HG02642 (cell line): ENCODE data around the gene FILIP1L.

Experiments
- ATAC-seq: cut with Tn5 transposase; IDR thresholded peaks from one replicate; pipeline ENCODE4 v1.9.1; 2021; ENCODE audit warnings: mild to moderate bottlenecking; ENCODE audit not compliant: unreplicated experiment, poor library complexity

Gene FILIP1L

GRCh38 chr3:99834211-99834957 lies 279.9 kb downstream of the FILIP1L start:
- ATAC-seq = no peak

- no peak for ATAC-seq
Observed at GRCh38 chr3:99833617-99834205, 280.6 kb downstream of the FILIP1L start.

DNA sequence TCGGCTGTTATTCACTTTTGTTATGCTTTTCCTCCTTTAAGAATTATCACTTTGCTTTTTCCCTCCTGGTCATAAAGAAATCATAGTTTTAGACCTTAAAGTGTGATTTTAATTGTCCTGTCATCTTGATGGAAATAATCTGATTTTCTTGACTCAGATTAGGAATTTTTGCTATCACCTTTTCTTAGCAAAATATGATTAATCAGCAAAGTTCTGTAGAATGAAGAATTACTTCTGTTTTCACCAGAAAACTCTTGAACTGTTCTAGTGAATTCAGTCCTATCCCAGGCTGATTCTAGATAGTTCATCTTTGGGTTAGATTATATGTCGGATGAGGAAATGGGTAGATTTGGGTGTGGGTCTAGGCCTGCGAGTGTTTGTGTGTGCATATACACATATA lies 284.5 kb downstream of the FILIP1L start:
- no peak for ATAC-seq

DNA sequence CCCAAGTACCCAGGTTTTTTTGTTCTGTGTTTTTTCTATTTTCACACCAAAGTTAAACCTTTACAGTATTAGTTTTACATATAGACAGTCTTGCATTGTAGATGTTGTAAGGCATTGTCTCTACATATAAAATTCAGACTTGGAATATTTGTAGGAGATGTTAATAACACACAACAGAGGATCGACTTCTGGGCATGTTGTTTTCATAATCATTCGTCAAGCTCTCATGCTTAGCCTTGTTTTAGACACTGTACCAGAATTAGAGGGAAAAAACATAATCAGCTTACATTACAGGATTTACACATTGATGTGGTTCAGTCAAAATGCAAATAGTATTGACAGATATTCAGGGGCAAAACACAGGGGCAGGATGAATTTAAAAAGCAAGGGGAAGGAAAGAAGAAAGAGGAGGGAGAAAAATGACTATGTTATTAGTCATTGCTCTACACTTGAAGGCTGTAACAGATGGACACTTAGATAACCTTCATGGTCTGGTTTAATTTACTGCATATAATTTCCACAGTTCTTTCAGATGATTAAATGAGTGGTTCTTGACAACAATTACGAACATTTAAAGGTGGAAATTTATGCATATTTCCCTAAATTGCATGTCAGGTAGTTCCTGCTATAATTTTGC lies 289.2 kb downstream of the FILIP1L start:
- ATAC-seq = no peak

GRCh38 chr3:99823723-99824711 lies 290.3 kb downstream of the FILIP1L start:
- ATAC-seq = no peak

DNA sequence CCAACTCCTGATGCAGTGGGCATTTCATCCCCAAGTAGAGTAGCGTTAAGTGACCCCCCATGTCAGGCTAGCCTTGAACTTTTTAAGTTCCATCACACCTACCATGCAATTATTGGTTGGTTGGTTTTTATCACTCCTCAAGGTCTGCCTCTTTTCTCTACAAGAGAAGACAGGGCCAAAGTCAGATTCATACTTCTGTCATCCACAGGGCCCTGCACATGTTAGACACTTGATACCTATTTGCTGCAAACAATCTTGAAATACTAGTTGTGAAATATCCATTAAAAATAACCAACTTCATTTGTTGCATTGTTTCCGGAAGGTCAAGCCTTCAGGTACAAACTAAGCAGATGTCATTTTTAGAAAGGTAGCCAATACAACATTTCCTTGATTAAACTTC lies 295.5 kb downstream of the FILIP1L start:
- ATAC-seq = no peak

DNA sequence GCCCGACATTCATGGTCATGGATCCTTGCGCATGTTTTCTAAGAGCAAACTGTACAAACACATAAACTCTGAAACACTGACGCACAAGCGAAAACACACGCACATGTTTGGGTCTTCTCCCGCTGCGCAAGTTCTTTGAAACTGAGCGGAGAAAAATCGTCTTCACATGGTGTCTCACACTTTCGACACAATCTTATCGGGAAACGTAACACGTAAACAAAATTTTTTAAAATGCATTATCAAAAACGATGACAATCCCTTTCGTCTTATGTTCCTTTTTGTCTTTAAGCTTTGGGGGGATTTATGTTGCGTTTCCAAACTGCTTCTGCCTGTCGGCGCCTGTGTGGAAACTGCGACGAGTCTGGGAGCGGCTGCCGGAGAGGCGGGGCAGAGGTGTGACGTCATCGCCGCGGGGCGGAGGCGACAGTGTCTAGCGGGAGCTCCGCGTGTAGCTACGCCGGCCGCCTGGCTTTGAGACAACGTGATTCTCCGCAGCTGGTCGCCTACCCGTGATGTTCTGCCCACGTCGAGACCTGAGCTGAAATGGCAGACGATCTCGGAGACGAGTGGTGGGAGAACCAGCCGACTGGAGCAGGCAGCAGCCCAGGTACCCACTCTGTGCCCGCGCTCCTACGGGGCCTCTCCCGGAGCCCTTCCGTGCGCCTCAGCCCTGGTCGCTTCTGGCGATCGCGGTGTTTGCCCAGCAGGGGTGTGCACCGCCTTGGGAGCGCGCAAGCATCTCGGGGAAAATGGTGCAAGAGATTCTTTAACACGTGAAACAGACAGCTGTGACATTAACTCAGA lies 296.7 kb downstream of the FILIP1L start, which contains the start of gene CMSS1:
CMSS1 (plus strand) TSS at position 426 of the 804 bp plus-strand sequence.
- ATAC-seq = peak; percentile 98

DNA sequence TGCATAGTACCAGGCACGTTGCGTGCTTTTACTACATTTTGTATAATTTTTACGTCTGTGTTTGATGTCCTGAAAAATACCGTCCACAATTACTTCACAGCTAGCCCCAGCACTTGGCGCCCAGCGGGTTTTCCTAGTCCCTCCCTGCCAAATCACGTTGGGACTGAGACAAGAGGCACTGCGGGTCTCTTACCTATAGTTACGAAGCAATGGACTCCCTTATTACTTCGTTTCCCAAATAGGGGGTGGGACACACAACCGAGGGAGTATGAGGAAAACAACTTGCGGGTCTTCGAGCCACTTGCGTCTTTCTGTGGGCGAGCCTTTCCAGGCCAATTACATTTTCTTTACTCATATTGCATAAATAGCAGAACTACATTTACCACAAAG lies 297.3 kb downstream of the FILIP1L start:
- ATAC-seq = no peak

GRCh38 chr3:99810403-99810802 lies 303.9 kb downstream of the FILIP1L start:
- no peak for ATAC-seq

- no peak for ATAC-seq
Observed at GRCh38 chr3:99809565-99809964, 304.7 kb downstream of the FILIP1L start.

DNA sequence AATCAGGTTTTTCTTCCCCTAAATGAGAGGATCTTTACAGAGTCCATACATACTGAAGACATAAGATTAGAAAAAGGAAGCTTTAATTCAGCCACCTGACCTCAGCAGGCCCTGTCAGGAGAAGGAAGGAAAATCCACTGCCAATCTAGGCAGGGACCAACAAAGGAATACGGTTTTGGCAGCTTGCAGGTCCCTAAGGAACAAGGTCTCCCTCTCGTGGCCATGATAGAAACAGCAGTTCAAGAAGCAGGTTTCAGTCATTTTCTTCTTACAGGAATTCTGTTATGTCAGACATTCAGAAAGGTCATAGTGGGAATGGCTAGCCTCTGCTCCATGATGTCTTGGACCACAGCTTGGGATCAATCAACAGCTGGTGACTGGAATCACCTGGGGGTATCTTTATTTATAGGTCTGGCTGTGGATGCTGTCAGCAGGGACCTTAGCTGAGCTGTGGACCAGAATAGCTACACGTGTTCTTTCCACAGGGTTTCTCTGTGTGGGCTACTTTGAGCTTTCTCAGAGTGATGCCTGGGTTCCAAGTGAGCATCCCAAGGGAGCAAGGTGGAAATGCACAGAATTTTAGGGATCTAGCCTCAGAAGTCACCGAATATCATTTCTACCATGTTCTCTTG lies 306.0 kb downstream of the FILIP1L start:
- ATAC-seq = peak; percentile 69

GRCh38 chr3:99805160-99805559 lies 309.1 kb downstream of the FILIP1L start:
- no peak for ATAC-seq

GRCh38 chr3:99803297-99803696 lies 311.0 kb downstream of the FILIP1L start:
- no peak for ATAC-seq

GRCh38 chr3:99799422-99799821 lies 314.9 kb downstream of the FILIP1L start:
- ATAC-seq = no peak

DNA sequence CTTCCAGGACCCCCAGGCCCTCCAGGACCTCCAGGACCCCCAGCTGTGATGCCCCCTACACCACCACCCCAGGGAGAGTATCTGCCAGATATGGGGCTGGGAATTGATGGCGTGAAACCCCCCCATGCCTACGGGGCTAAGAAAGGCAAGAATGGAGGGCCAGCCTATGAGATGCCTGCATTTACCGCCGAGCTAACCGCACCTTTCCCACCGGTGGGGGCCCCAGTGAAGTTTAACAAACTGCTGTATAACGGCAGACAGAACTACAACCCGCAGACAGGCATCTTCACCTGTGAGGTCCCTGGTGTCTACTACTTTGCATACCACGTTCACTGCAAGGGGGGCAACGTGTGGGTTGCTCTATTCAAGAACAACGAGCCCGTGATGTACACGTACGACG lies 318.7 kb downstream of the FILIP1L start:
- ATAC-seq = no peak

DNA sequence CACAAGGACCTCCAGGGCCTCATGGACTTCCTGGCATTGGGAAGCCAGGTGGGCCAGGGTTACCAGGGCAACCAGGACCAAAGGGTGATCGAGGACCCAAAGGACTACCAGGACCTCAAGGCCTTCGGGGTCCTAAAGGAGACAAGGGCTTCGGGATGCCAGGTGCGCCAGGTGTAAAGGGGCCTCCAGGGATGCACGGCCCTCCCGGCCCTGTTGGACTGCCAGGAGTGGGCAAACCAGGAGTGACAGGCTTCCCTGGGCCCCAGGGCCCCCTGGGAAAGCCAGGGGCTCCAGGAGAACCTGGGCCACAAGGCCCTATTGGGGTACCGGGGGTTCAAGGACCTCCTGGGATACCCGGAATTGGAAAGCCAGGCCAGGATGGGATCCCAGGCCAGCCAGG lies 319.8 kb downstream of the FILIP1L start:
- no peak for ATAC-seq

- ATAC-seq = peak; percentile 96
Observed at GRCh38 chr3:99789011-99789721, 325.1 kb downstream of the FILIP1L start.
